SK-N-SH (cell line): ENCODE results near the gene BTN3A1. TPM values are rescaled to one million over a fixed set of nuclear protein-coding genes. Genes with fewer than 3 reads are reported as not detected.

Experiments used
- CTCF ChIA-PET: fragments of 300-600, 350-600 bp; formaldehyde crosslinking; extraction: SDS; loops from one replicate; lab custom pipeline; 2021; lab: Yijun Ruan, JAX
- POLR2A ChIA-PET: fragments of 350-600 bp; sonication (Branson Sonifier 250); formaldehyde crosslinking; extraction: SDS; loops from one replicate; lab custom pipeline; 2020; ENCODE audit warnings: antibody characterized with exemption, inconsistent platforms; lab: Yijun Ruan, JAX
- DNase-seq: peaks from one replicate; pipeline ENCODE4 v3.0.0; 2012
- H2AFZ ChIP-seq: fragments of 200-600 bp; sonication (generic); 2 replicates; pipeline ENCODE4 v1.8.1; 2016; ENCODE audit warnings: antibody characterized with exemption, mild to moderate bottlenecking, low read depth
- H3F3A ChIP-seq: fragments of 200-600 bp; sonication (generic); replicated peaks from 2 replicates; pipeline ENCODE3; 2016; ENCODE audit warnings: antibody characterized with exemption, mild to moderate bottlenecking; ENCODE audit not compliant: insufficient read depth
- H3K27ac ChIP-seq, 2 experiments: fragments of 200-500 bp in 1 of 2; fragments of 200-600 bp in 1 of 2; sonication (Bioruptor generic) in 1 of 2; sonication (generic), shearing (Covaris generic) in 1 of 2; 2 replicates each; pipeline versions ENCODE4 v1.5.1 to v1.6.1; 2014 to 2016; ENCODE audit warnings: low read depth in 2 of 2, inconsistent platforms in 1 of 2, low read length in 1 of 2, mild to moderate bottlenecking in 1 of 2, mixed read lengths in 1 of 2
- H3K27me3 ChIP-seq: fragments of 200-600 bp; sonication (generic), shearing (Covaris generic); 2 replicates; pipeline ENCODE4 v1.6.1; 2016; ENCODE audit warnings: mixed run types; ENCODE audit not compliant: insufficient read depth
- H3K36me3 ChIP-seq, 2 experiments: fragments of 200-500 bp in 1 of 2; fragments of 200-600 bp in 1 of 2; sonication (Bioruptor generic) in 1 of 2; sonication (generic) in 1 of 2; replicated peaks in 1 of 2; 2 replicates each; pipeline versions ENCODE3 to v1.5.1; 2014 to 2016; ENCODE audit warnings: low read length in 1 of 2, mild to moderate bottlenecking in 1 of 2; ENCODE audit not compliant: insufficient read depth in 2 of 2, control insufficient read depth in 1 of 2
- H3K4me1 ChIP-seq, 2 experiments: fragments of 200-500 bp in 1 of 2; fragments of 200-600 bp in 1 of 2; sonication (Bioruptor generic) in 1 of 2; sonication (generic), shearing (Covaris generic) in 1 of 2; 2 replicates each; pipeline versions ENCODE4 v1.5.1 to v1.6.1; 2014 to 2016; ENCODE audit warnings: low read depth in 1 of 2, low read length in 1 of 2, mixed run types in 1 of 2; ENCODE audit not compliant: insufficient read depth in 2 of 2, control insufficient read depth in 1 of 2
- H3K4me2 ChIP-seq: fragments of 200-600 bp; sonication (generic), shearing (Covaris generic); 2 replicates; pipeline ENCODE4 v1.6.1; 2017; ENCODE audit warnings: mixed run types
- H3K4me3 ChIP-seq, 2 experiments: fragments of 200-500 bp in 1 of 2; fragments of 200-600 bp in 1 of 2; sonication (Bioruptor generic) in 1 of 2; sonication (generic), shearing (Covaris generic) in 1 of 2; 2 replicates each; pipeline versions ENCODE4 v1.5.1 to v1.8.1; 2014 to 2016; ENCODE audit warnings: low read depth in 2 of 2, inconsistent platforms in 1 of 2, low read length in 1 of 2, mild to moderate bottlenecking in 1 of 2, mixed read lengths in 1 of 2, moderate library complexity in 1 of 2
- H3K79me2 ChIP-seq: fragments of 200-600 bp; sonication (generic); 2 replicates; pipeline ENCODE4 v1.8.1; 2017; ENCODE audit warnings: mild to moderate bottlenecking; ENCODE audit not compliant: insufficient read depth
- H3K9ac ChIP-seq: fragments of 200-600 bp; sonication (generic); 2 replicates; pipeline ENCODE4 v1.6.1; 2017; ENCODE audit warnings: mixed run types
- H3K9me2 ChIP-seq: fragments of 200-600 bp; sonication (generic); 2 replicates; pipeline ENCODE4 v1.6.1; 2017; ENCODE audit warnings: mixed run types
- H3K9me3 ChIP-seq: fragments of 200-600 bp; sonication (generic); 2 replicates; pipeline ENCODE4 v1.6.1; 2017; ENCODE audit warnings: mixed run types, mild to moderate bottlenecking, moderate library complexity
- H4K20me1 ChIP-seq: fragments of 200-600 bp; sonication (generic); 2 replicates; pipeline ENCODE4 v1.6.1; 2017; ENCODE audit warnings: mild to moderate bottlenecking, mixed run types; ENCODE audit not compliant: insufficient read depth
- ELF1 ChIP-seq: IDR thresholded peaks from 2 replicates; pipeline ENCODE4 v1.4.0; 2012
- FOSL2 ChIP-seq: IDR thresholded peaks from 2 replicates; pipeline ENCODE4 v1.4.0; 2012; ENCODE audit warnings: low read depth, mild to moderate bottlenecking, moderate library complexity, borderline replicate concordance
- FOXM1 ChIP-seq: IDR thresholded peaks from 2 replicates; pipeline ENCODE4 v1.4.0; 2012; ENCODE audit warnings: low read depth, mild to moderate bottlenecking
- GATA2 ChIP-seq: sonication (generic); formaldehyde crosslinking; IDR thresholded peaks from 2 replicates; pipeline ENCODE4 v1.5.0; 2020; ENCODE audit warnings: mild to moderate bottlenecking, missing genetic modification reagents
- IRF3 ChIP-seq: fragments of 150-350 bp; IDR thresholded peaks from 2 replicates; pipeline ENCODE4 v1.6.1; 2016; ENCODE audit warnings: mild to moderate bottlenecking, low read depth, low read length
- JUND ChIP-seq: IDR thresholded peaks from 2 replicates; pipeline ENCODE4 v1.4.0; 2012
- MAX ChIP-seq: IDR thresholded peaks from 2 replicates; pipeline ENCODE4 v1.4.0; 2012; ENCODE audit warnings: low read depth
- MEF2A ChIP-seq: IDR thresholded peaks from 2 replicates; pipeline ENCODE4 v1.4.0; 2012; ENCODE audit warnings: low read depth, borderline replicate concordance
- MXI1 ChIP-seq: IDR thresholded peaks from 2 replicates; pipeline ENCODE4 v1.6.1; 2012; ENCODE audit warnings: mild to moderate bottlenecking, low read depth, low read length, improper control_type of control experiment
- POLR2AphosphoS5 ChIP-seq: IDR thresholded peaks from 2 replicates; pipeline ENCODE4 v1.6.1; 2012; ENCODE audit warnings: low read depth, low read length
- RFX5 ChIP-seq: IDR thresholded peaks from 2 replicates; pipeline ENCODE4 v1.6.1; 2012; ENCODE audit warnings: mild to moderate bottlenecking, improper control_type of control experiment, low read length
- SIN3A ChIP-seq: IDR thresholded peaks from 2 replicates; pipeline ENCODE4 v1.6.1; 2012; ENCODE audit warnings: low read depth, mild to moderate bottlenecking, low read length, moderate library complexity, borderline replicate concordance
- SMC3 ChIP-seq: IDR thresholded peaks from 2 replicates; pipeline ENCODE4 v1.6.1; 2012; ENCODE audit warnings: low read depth, low read length, improper control_type of control experiment
- TAF1 ChIP-seq: IDR thresholded peaks from 2 replicates; pipeline ENCODE4 v1.6.1; 2012; ENCODE audit warnings: low read depth, mild to moderate bottlenecking, low read length, moderate library complexity, borderline replicate concordance
- TCF12 ChIP-seq: IDR thresholded peaks from 2 replicates; pipeline ENCODE4 v1.4.0; 2012
- TEAD4 ChIP-seq: IDR thresholded peaks from 2 replicates; pipeline ENCODE4 v1.4.0; 2012; ENCODE audit warnings: mild to moderate bottlenecking, borderline replicate concordance; ENCODE audit not compliant: insufficient read depth
- USF1 ChIP-seq: IDR thresholded peaks from 2 replicates; pipeline ENCODE4 v1.4.0; 2012; ENCODE audit warnings: low read depth, borderline replicate concordance
- USF2 ChIP-seq: fragments of 150-350 bp; IDR thresholded peaks from 2 replicates; pipeline ENCODE4 v1.6.1; 2017; ENCODE audit warnings: antibody characterized with exemption, low read length, low read depth, borderline replicate concordance
- WGBS: methylation state at CpG from one replicate; pipeline ENCODE4 v1.1.6; 2017; ENCODE audit warnings: low lambda C conversion rate; 5-methylcytosine and 5-hydroxymethylcytosine counted together
- polyA plus RNA-seq, 3 experiments: library from polyadenylated mRNA; depleted of rRNA; stranded (reverse); fragments of >200 nt; gene quantifications; 2 replicates each; pipeline ENCODE4 v1.2.3, GENCODE V29; 2012

The BTN3A1 gene
- polyA plus RNA-seq, 1 of the 3 experiments (the other 2 are of a cell fraction), result 14.2 TPM

GRCh38 chr6:26412954-26413353, 10.9 kb downstream of the BTN3A1 start:
- Histone ChIP-seq H3K4me3 (no peak overlapping the region), H3F3A (no peaks in the 10 kb centered on the region), H3K36me3 (peaks cover 0 to 28% of the 10 kb centered on the region in 2 experiments), H3K4me2 (no peak overlapping the region), H3K9ac (no peak overlapping the region), H3K27ac (no peak overlapping the region), H3K79me2 (no peaks in the 10 kb centered on the region), H3K4me1 (peaks cover 0 to under 1% of the 10 kb centered on the region in 2 experiments; a peak in 2 of 4 replicates), H3K27me3 (no peaks in the 10 kb centered on the region), H3K9me3 (no peaks in the 10 kb centered on the region), H4K20me1 (no peaks in the 10 kb centered on the region), H3K9me2 (no peaks in the 10 kb centered on the region), H2AFZ (no peak overlapping the region)
- CTCF ChIA-PET, result interaction anchor here (1.1 kb wide), 1 partner anchor 8 kb away, joined by 3 read pairs; no protein-coding TSS in a partner anchor
- POLR2A ChIA-PET, result no interaction called here
- DNase-seq, result no peak
- 90% methylated on average over 2 of the region's 4 CpGs for WGBS
- TF ChIP-seq GATA2 (CRISPR knock-in tag), result no peak
- no peak for TF ChIP-seq TAF1
- no peak for TF ChIP-seq MEF2A
- TF ChIP-seq SIN3A, result no peak
- no peak for TF ChIP-seq USF1
- TF ChIP-seq POLR2AphosphoS5, result no peak
- TF ChIP-seq IRF3, result no peak
- TF ChIP-seq TCF12, result no peak
- TF ChIP-seq TEAD4, result no peak
- TF ChIP-seq MXI1, result no peak
- no peak for TF ChIP-seq ELF1
- TF ChIP-seq SMC3, result no peak
- no peak for TF ChIP-seq MAX
- TF ChIP-seq FOXM1, result no peak
- no peak for TF ChIP-seq USF2
- TF ChIP-seq JUND, result no peak
- TF ChIP-seq FOSL2, result no peak
- no peak for TF ChIP-seq RFX5
